Measurements from ENCODE around the gene FYCO1. TPM values are rescaled to one million over a fixed set of nuclear protein-coding genes. Genes with fewer than 3 reads are reported as not detected.

The FYCO1 gene
- total and polyA plus RNA-seq, 10 of the 15 experiments (the other 5 are each of a cell fraction or from before 2014, with no cell fraction given): 1.5 to 8.4 (median 6.5) TPM

GRCh38 chr3:45974686-45975085 lies 20.9 kb downstream of the FYCO1 start (continued):
- TF ChIP-seq SREBF2 (IDR thresholded peaks at IDR 0.05; ENCODE audit: low read length): no peak
- no peak for TF ChIP-seq MYB (IDR thresholded peaks at IDR 0.05; ENCODE audit: borderline replicate concordance, low read depth, low read length)
- no peak for TF ChIP-seq ZNF592 (IDR thresholded peaks at IDR 0.05)
- no peak for TF ChIP-seq ZNF24 (IDR thresholded peaks at IDR 0.05)
- no peak for TF ChIP-seq CREB1 (IDR thresholded peaks at IDR 0.05; ENCODE audit: low read depth)
- no peak for TF ChIP-seq POLR2AphosphoS5 (IDR thresholded peaks at IDR 0.05; ENCODE audit: low read length)
- TF ChIP-seq CBX5 (IDR thresholded peaks at IDR 0.05; ENCODE audit: low read depth): no peak
- TF ChIP-seq ZNF622 (IDR thresholded peaks at IDR 0.05): no peak
- TF ChIP-seq SREBF1 (IDR thresholded peaks at IDR 0.05; ENCODE audit: low read length): no peak
- no peak for TF ChIP-seq BCL11A (IDR thresholded peaks at IDR 0.05; ENCODE audit: low read depth, low read length)
- TF ChIP-seq ETV6 (conservative IDR thresholded peaks at IDR 0.05 in 1 of 2, IDR thresholded peaks at IDR 0.05 in 1 of 2; ENCODE audit: borderline replicate concordance in 1 of 2, low read depth in 1 of 2): no peak
- no peak for TF ChIP-seq NFXL1 (IDR thresholded peaks at IDR 0.05; ENCODE audit: borderline replicate concordance)

Measured in GM12878 (cell line).